Hepatocyte (in vitro differentiated cells): ENCODE data around the gene PRRG1. TPM values are rescaled to one million over a fixed set of nuclear protein-coding genes. Genes with fewer than 3 reads are reported as not detected.
A peak's percentile ranks its signal among the peaks of the same experiment; 100 is the strongest.

Experiments used
- DNase-seq: peaks from one replicate; pipeline ENCODE4 v3.0.0-alpha.2; 2016; ENCODE audit warnings: low spot score
- H2AFZ ChIP-seq: fragments of 200-600 bp; sonication (generic); 2 replicates; pipeline ENCODE4 v1.6.0; 2016; ENCODE audit warnings: antibody characterized with exemption, mild to moderate bottlenecking
- H3K27ac ChIP-seq: fragments of 200-600 bp; sonication (generic); 2 replicates; pipeline ENCODE4 v1.5.1; 2016; ENCODE audit warnings: mild to moderate bottlenecking
- H3K27me3 ChIP-seq: fragments of 200-600 bp; sonication (generic); 2 replicates; pipeline ENCODE4 v1.6.1; 2016
- H3K36me3 ChIP-seq: fragments of 200-600 bp; sonication (generic); replicated peaks from 2 replicates; pipeline ENCODE4 v1.5.1; 2016; ENCODE audit warnings: low read depth; ENCODE audit not compliant: insufficient read depth
- H3K4me1 ChIP-seq: fragments of 200-600 bp; sonication (generic); 2 replicates; pipeline ENCODE4 v1.5.1; 2016; ENCODE audit warnings: mild to moderate bottlenecking, moderate library complexity; ENCODE audit not compliant: insufficient read depth
- H3K4me2 ChIP-seq: fragments of 200-600 bp; sonication (generic); 2 replicates; pipeline ENCODE4 v1.6.0; 2016
- H3K4me3 ChIP-seq: fragments of 200-600 bp; sonication (generic); 2 replicates; pipeline ENCODE4 v1.5.1; 2016; ENCODE audit warnings: mild to moderate bottlenecking
- H3K79me2 ChIP-seq: fragments of 200-600 bp; sonication (generic); 2 replicates; pipeline ENCODE4 v1.6.0; 2017; ENCODE audit warnings: mild to moderate bottlenecking
- H3K9me2 ChIP-seq: fragments of 200-600 bp; sonication (generic); replicated peaks from 2 replicates; pipeline ENCODE4 v1.6.0; 2017; ENCODE audit warnings: mild to moderate bottlenecking; ENCODE audit not compliant: insufficient read depth
- H3K9me3 ChIP-seq: fragments of 200-600 bp; sonication (generic); 2 replicates; pipeline ENCODE4 v1.5.1; 2016; ENCODE audit warnings: low read depth, mild to moderate bottlenecking
- H4K20me1 ChIP-seq: fragments of 200-600 bp; sonication (generic); 2 replicates; pipeline ENCODE4 v1.6.0; 2016; ENCODE audit warnings: mild to moderate bottlenecking; ENCODE audit not compliant: insufficient read depth, poor library complexity, severe bottlenecking
- EZH2 ChIP-seq: fragments of 200-600 bp; sonication (generic); IDR thresholded peaks from 2 replicates; pipeline ENCODE4 v1.6.1; 2016; ENCODE audit warnings: antibody characterized with exemption, mild to moderate bottlenecking, borderline replicate concordance
- EZH2phosphoT487 ChIP-seq: fragments of 200-600 bp; sonication (generic); IDR thresholded peaks from one replicate; pipeline ENCODE4 v1.6.1; 2018; ENCODE audit warnings: antibody characterized with exemption, mild to moderate bottlenecking, low read depth, moderate library complexity; ENCODE audit not compliant: unreplicated experiment, severe bottlenecking
- WGBS: methylation state at CpG from one replicate; pipeline ENCODE4 v1.1.6; 2016; ENCODE audit warnings: low lambda C conversion rate; ENCODE audit errors: missing lambda C conversion rate; 5-methylcytosine and 5-hydroxymethylcytosine counted together
- polyA plus RNA-seq: library from polyadenylated mRNA; unstranded; fragments of >200 nt; fragmentation: Nextera tagmentation; extraction: Ambion mirVana; gene quantifications from 2 replicates; pipeline ENCODE4 v1.2.1, GENCODE V29; 2016
- total RNA-seq: library from RNA; depleted of rRNA; stranded (reverse); fragments of >200 nt; gene quantifications from 2 replicates; pipeline ENCODE4 v1.2.3, GENCODE V29; 2014
- TF ChIP-seq, protein P1 (sequence below): fragments of 200-600 bp; sonication (generic); IDR thresholded peaks from 2 replicates; pipeline ENCODE4 v1.5.1; 2016; ENCODE audit warnings: antibody characterized with exemption, mild to moderate bottlenecking; ENCODE audit not compliant: poor library complexity

PRRG1 gene
- total and polyA plus RNA-seq, 2 experiments from 2014 or later: 16.8 to 36.5 TPM

DNA sequence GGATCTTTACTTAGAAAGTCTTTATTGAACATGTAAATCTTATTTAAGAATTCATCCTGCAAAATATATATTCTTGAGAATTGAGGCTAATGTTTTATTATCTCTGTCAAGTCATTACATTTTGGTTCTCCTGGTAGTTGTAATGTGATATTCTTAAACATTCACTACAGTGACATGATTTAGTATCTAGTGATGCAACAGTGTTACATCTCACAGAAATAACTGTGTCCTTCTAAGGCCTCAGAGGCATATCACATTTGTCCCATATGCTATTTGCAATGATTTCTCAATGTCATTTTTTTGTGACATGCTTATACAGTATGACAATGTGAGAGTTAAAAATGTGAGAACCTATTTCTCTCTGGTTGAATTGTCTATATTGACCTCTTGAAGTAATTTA lies 34.1 kb downstream of the PRRG1 start:
- TF ChIP-seq EZH2 (no peak), EZH2phosphoT487 (no peak)
- TF ChIP-seq, protein P1, sequence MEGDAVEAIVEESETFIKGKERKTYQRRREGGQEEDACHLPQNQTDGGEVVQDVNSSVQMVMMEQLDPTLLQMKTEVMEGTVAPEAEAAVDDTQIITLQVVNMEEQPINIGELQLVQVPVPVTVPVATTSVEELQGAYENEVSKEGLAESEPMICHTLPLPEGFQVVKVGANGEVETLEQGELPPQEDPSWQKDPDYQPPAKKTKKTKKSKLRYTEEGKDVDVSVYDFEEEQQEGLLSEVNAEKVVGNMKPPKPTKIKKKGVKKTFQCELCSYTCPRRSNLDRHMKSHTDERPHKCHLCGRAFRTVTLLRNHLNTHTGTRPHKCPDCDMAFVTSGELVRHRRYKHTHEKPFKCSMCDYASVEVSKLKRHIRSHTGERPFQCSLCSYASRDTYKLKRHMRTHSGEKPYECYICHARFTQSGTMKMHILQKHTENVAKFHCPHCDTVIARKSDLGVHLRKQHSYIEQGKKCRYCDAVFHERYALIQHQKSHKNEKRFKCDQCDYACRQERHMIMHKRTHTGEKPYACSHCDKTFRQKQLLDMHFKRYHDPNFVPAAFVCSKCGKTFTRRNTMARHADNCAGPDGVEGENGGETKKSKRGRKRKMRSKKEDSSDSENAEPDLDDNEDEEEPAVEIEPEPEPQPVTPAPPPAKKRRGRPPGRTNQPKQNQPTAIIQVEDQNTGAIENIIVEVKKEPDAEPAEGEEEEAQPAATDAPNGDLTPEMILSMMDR: no peak
- peaks cover 62% of the 10 kb centered on the region for H3K79me2 ChIP-seq

DNA sequence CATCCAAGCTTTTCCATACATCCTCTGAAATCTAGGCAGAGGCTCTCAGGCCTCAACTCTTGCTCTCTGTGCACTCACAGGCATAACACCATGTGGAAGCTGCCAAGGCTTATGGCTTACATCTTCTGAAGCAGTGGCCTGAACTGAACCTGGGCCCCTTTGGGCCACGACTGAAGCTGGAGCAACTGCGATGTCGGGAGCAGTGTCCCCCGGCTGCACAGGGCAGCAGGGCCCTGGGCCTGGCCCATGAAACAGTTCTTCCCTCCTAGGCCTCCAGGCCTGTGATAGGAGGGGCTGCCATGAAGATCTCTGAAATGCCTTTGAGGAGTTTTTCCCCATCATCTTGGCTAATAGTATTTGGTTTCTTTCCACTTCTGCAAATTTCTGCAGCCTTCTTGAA lies 39.2 kb downstream of the PRRG1 start:
- H3K27ac ChIP-seq: no peak overlapping the region

More for the DNA sequence above, 34.1 kb downstream of the PRRG1 start:
- H3K27ac ChIP-seq: no peak overlapping the region
- no peaks in the 10 kb centered on the region for H3K27me3 ChIP-seq
- no peak overlapping the region for H2AFZ ChIP-seq
- H4K20me1 ChIP-seq: no peaks in the 10 kb centered on the region
- no peak overlapping the region for H3K4me2 ChIP-seq
- DNase-seq: no peak
- H3K4me1 ChIP-seq: no peaks in the 10 kb centered on the region
- H3K9me2 ChIP-seq: no peaks in the 10 kb centered on the region
- H3K9me3 ChIP-seq: no peaks in the 10 kb centered on the region
- no peaks in the 10 kb centered on the region for H3K36me3 ChIP-seq
- H3K4me3 ChIP-seq: no peak overlapping the region

GRCh38 chrX:37405956-37406355 lies 56.8 kb downstream of the PRRG1 start:
- Histone ChIP-seq H3K9me3 (no peaks in the 10 kb centered on the region), H3K4me3 (no peak overlapping the region), H3K4me2 (peak overlapping the region; percentile 0), H3K36me3 (no peaks in the 10 kb centered on the region), H3K27ac (peak overlapping the region; percentile 38), H3K27me3 (no peaks in the 10 kb centered on the region), H3K4me1 (peaks cover 12% of the 10 kb centered on the region), H3K9me2 (no peaks in the 10 kb centered on the region), H4K20me1 (no peaks in the 10 kb centered on the region), H2AFZ (no peak overlapping the region), H3K79me2 (peaks cover 14% of the 10 kb centered on the region)
- no peak for TF ChIP-seq EZH2
- no peak for TF ChIP-seq EZH2phosphoT487
- TF ChIP-seq, protein P1: no peak
- DNase-seq: no peak
- WGBS: 29% methylated on average over 1 of the region's 1 CpG

More for the DNA sequence above, 39.2 kb downstream of the PRRG1 start:
- Histone ChIP-seq H3K4me2 (no peak overlapping the region), H3K9me3 (no peaks in the 10 kb centered on the region), H4K20me1 (no peaks in the 10 kb centered on the region), H3K4me3 (no peak overlapping the region), H3K9me2 (no peaks in the 10 kb centered on the region), H2AFZ (no peak overlapping the region), H3K79me2 (peaks cover 48% of the 10 kb centered on the region), H3K4me1 (no peaks in the 10 kb centered on the region), H3K27me3 (no peaks in the 10 kb centered on the region), H3K36me3 (no peaks in the 10 kb centered on the region)
- TF ChIP-seq EZH2phosphoT487: no peak
- no peak for TF ChIP-seq EZH2
- TF ChIP-seq, protein P1: no peak
- DNase-seq: no peak
- 96% methylated on average over 4 of the region's 4 CpGs for WGBS

DNA sequence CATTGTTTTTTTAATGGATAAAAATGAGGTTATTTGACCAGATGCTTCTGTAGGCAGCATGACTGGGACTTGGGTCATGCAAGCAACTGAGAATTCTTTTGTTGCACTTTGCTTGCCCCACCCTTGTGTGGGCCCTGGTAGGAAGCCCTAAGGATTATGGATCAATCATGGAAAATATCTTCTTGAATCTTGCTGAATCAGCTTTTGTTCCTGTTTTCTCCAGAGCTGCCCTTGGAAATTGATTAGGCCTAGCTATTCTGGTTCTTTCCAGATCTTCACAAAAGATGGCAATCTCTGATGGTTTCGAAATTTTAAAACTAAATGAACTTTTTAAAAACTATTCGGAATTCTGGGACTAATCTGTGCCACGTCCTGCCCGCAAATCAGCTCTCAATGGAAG lies 58.6 kb downstream of the PRRG1 start:
- TF ChIP-seq, protein P1: no peak
- TF ChIP-seq EZH2 (no peak), EZH2phosphoT487 (no peak)
- DNase-seq: no peak
- Histone ChIP-seq H2AFZ (no peak overlapping the region), H3K4me1 (peaks cover 12% of the 10 kb centered on the region), H3K4me2 (no peak overlapping the region), H3K4me3 (no peak overlapping the region), H3K79me2 (peaks cover 14% of the 10 kb centered on the region), H4K20me1 (no peaks in the 10 kb centered on the region), H3K27me3 (no peaks in the 10 kb centered on the region), H3K9me3 (no peaks in the 10 kb centered on the region), H3K27ac (no peak overlapping the region), H3K36me3 (no peaks in the 10 kb centered on the region), H3K9me2 (no peaks in the 10 kb centered on the region)
- WGBS: 98% methylated on average over 4 of the region's 4 CpGs
